GM21390 (cell line): ENCODE measurements around the gene GPC5.

ENCODE experiments used
- ATAC-seq: cut with Tn5 transposase; IDR thresholded peaks from one replicate; pipeline ENCODE4 v1.9.1; 2021; ENCODE audit not compliant: unreplicated experiment

GPC5 gene

DNA sequence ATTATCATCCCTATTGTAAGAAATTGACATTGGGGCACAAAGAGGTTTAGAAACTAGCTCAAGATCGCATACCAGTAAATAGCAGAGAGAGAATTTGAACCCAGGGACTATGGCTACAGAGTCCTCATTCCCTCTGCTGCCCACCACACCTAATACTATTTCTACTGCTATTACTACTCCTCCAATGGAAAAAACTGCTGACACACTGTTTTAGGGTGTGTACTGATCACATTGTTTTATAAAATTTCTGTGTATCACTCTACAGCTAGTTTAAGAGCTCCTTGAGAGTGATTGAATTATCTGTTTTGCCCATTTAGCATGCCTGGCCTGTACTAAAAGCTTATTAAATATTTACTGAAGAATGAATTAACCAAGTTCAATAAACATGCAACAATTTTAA is 552.4 kb downstream of the GPC5 start:
- ATAC-seq, result no peak

DNA sequence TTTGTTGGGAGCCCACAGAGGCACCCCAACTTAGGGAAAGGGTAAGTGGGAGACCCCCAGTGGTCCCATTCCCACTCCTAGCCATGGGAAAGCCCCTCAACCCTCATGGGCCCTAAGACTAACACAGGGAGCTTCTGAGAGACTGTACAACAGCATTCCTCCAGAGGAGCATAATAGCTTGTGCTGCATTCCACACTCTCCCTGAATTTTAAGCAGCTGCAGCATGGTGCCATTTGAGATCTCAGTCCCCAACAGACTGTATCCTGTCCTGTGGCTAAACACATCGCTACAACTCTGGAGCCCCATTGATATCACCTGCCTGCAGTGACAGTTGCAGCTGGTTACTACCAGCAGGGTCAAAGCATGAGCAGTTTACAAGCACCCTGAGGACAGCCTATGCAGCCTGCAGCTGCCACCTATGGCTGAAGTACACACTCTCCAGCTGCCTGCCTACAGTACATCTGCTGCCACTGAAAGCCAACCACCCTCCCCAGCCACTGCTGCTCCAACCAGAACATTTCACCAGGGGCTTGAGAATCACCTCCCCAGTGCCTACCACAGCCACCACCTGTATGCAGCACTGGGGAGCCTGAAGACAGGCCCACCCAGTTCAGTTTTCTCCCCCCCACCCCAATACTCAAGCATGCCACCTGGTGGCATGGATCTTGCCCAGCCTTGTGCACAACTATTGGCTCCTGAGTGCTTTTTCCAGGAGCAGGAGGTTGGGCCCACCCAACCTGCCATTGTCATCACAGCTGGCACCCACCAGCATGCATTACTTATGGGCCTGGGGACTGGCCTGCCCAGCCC is 557.3 kb downstream of the GPC5 start:
- no peak for ATAC-seq

DNA sequence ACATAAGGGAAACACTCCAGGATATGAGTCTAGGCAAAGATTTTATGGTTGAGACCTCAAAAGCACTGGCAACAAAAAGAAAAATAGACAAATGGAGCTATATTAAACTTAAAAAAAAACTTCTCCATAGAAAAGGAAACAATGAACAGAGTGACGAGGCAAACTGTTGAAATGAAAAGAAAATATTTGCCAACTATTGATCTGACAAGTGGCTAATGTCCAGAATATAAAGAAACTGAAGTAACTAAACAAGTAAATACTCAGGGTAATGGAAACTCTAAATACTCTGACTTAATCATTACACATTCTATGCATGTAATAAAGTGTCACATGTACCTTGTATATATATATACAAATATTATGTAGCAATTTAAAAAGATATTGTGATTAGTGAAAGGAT is 562.5 kb downstream of the GPC5 start:
- no peak for ATAC-seq

GRCh38 chr13:91962946-91963345 is 564.5 kb downstream of the GPC5 start:
- no peak for ATAC-seq

DNA sequence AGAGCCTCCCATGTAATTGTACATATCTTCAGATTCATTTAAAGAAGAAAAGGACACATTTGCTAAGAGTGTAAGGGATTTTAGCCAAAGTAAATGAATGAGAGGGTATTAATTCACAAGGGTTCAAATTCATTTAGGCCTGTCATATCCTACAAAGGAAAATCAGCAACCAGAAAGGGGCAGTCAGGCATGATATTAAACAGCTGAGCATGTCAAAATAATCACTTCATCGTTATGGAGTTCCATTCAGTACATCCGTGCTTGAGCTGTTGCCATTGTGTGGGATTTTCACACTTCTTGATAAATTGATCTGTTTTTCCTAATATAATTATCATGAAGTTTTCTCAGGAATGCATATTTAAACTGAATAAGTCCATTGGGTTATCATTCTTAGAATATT is 567.1 kb downstream of the GPC5 start:
- ATAC-seq, result no peak

DNA sequence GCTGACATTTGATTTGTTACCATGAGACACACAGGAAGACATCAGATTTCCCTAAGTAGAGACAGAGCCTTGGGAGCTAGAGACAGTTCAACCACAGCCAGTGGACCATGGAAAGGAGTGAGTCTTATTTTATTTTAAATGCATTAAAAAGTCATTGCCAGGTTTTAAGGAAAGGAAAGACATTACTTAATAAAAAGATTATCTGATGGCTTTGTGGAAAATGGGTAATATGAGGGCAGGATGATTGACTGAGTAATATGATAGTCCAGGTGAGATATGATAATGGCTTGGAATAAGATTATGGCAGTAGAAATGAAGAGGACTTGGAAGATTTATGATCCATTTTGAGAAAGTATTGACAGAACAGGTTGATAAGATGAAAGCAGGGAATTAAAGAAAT is 580.1 kb downstream of the GPC5 start:
- no peak for ATAC-seq

GRCh38 chr13:91986761-91987483 is 588.5 kb downstream of the GPC5 start:
- no peak for ATAC-seq

- no peak for ATAC-seq
Measured at GRCh38 chr13:91988331-91988730, 589.9 kb downstream of the GPC5 start.

DNA sequence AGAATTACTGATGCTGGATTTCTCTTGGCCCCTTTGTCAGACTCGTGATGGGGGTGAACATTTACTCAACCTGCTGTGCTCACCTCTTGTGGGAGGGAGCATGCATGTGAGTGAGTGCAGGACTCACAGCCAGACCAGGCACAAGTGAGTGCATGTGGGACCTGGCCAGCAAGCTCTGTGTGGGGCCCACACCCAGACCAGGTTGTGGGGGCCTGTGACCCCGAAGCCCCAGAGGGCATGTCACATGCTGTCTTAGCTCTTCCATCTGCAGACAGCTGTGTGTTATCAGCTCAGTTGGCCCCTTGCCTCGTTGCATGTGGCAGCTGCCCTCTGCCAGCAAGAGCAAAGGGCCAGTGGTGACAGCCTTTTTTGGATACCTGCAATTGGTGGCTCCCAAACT is 614.4 kb downstream of the GPC5 start:
- ATAC-seq, result no peak

DNA sequence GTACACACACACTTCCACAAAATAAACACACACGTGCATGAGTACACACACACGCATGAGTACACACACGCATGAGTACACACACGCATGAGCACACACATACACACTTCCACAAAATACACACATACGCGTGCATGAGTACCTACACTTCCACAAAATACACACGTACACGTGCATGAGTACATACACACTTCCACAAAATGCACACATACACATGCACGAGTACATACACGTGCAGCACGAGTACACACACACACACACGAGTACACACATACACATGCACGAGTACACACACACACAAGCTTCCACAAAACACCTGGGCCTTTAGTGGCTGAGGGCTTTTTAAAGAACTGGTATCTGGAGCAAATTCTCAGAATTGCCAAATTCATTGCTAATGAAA is 619.3 kb downstream of the GPC5 start:
- no peak for ATAC-seq

GRCh38 chr13:92028695-92029094 is 630.3 kb downstream of the GPC5 start:
- ATAC-seq, result no peak

- no peak for ATAC-seq
Measured at GRCh38 chr13:92029641-92030040, 631.2 kb downstream of the GPC5 start.

GRCh38 chr13:92038905-92039304 is 640.5 kb downstream of the GPC5 start:
- ATAC-seq, result no peak

DNA sequence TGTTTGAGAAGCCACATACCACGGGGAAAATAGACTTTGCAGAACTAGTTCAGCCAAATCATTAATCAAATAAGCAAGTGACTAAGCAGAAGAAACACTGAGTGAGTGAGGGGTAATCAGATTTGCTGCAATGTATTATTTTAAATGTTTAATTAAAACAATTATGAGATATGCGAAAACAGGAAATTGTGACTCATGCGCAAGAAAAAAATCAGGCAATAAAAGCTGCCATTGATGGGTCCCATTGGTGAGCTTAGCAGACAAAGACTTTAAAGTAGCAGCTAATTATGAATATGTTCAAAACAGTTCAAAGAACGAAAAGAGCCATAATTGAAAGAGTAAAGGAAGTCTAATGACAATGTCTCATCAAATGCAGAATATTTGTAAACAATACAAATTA is 644.1 kb downstream of the GPC5 start:
- no peak for ATAC-seq

GRCh38 chr13:92044351-92044750 is 645.9 kb downstream of the GPC5 start:
- ATAC-seq, result no peak

GRCh38 chr13:92054389-92054788 is 656.0 kb downstream of the GPC5 start:
- no peak for ATAC-seq

DNA sequence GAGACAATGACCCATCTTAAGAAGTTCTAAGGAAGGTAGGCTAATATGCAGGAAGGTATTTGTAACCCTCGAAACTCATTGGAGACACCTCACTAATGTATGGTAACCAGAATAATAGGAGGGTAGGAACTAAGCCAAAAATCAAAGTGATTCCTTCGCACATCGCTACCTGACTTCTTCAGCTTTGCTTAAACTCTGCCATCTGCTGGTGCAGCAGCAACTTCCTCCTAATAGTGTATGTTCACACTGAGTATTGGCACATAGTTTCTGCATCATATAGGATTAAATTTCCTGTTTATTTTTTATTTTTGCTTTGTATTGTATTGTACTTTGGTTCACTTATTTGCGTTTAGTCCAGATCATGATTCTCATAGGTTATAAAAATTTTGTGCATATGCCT is 676.2 kb downstream of the GPC5 start:
- no peak for ATAC-seq

DNA sequence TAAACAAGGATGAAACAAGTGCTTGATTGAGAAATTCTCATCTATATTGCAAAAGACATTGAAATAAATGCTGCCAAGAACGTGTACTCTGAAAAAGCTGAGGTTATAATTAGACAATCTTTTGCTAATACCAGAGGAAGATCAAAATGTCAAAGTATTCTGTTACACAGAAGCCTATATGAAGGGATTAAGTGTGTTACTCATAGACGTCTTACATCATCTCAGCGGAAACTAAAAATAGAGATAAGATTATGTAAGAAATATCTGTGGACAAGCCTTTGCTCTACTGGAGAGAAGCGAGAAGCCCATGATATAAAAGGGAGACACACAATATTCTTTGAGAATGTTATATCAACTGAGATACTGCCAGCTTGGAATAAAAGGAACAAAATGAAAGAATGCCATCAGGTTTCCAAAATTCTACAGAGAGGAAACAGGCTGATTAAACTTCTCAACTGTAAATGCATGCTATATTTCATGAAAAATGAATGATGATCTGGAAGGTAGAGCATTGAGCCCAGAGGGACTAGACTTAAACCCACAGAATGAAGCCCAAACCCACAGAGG is 699.0 kb downstream of the GPC5 start:
- ATAC-seq, result no peak

- ATAC-seq, result no peak
Measured at GRCh38 chr13:92101801-92102200, 703.4 kb downstream of the GPC5 start.

DNA sequence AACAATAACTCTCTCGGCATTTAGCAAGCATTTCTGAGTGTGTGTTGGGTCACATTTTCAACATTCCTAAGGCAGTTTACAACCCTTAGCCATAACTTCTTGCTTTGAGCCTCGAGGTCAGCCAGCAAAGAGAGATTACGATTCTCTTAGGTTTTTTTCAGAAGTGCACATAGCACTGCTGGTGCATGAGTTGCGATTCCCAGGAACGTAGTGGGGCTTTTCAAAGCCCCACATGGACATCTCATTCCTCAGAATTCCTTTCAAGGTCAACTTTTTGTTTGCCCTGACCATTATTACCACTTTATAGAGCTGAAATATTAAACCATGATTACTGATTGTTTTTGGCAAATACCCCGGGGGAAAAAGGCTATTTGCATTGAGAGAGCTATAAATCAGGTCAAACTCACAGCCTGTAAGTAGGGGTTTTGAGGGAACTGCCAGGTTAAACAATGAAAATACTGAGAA is 705.3 kb downstream of the GPC5 start:
- no peak for ATAC-seq

GRCh38 chr13:92122186-92122853 is 723.9 kb downstream of the GPC5 start:
- no peak for ATAC-seq

- no peak for ATAC-seq
Measured at GRCh38 chr13:92126399-92126798, 728.0 kb downstream of the GPC5 start.
